HG02798 (cell line): ENCODE data around the gene KLHL13.
"Not testable (repeated sequence)": the region's sequence is repeated elsewhere in the genome, so short reads cannot be mapped to it uniquely, and the experiment has no call there.

Experiments
- ATAC-seq: cut with Tn5 transposase; IDR thresholded peaks from one replicate; pipeline ENCODE4 v1.9.1; 2021; ENCODE audit warnings: mild to moderate bottlenecking; ENCODE audit not compliant: unreplicated experiment, poor library complexity

The KLHL13 gene

DNA sequence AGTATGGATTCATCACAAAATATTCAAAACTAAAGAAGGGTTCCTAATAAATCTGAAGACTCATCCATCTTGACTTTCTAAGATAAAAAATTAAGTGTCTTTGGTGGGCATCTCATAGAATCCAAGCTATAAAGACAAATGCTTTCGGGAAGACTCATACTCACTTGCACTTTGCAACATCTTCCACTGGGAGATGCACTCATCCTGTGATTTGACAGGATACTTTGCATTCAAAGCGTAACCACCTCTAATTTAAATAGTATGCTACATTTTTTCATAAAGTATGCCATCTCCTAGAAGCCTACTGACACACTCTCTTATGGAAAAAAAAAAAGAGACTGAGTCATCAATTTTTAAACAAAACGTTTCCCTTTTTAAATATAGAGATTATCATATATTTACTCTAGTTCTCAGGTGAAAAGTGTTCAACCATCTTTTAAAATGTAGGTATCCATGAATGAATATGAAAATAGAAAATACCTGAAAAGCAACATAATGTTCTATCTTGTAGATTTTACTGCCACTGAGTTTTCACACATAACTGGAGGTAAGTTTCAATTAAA, 119.6 kb downstream of the KLHL13 start:
- no peak for ATAC-seq

DNA sequence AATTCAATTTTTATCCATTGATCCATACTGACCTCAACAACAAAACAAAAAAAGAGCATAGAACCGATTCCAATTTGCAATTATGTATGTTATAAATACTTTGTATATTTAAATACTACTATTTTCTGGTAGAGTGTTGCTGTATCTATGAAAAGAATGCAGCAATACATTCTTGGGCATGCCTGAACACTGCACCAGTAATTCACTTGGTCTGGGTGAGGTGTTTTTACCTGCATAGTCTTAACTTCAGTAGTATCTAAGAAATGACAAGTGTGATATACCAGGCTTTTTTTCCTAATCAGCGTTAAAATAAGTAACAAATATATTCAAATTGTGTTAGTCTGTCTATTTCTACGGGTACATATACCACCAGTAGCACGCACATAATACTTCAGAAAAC, 120.2 kb downstream of the KLHL13 start:
- no peak for ATAC-seq

DNA sequence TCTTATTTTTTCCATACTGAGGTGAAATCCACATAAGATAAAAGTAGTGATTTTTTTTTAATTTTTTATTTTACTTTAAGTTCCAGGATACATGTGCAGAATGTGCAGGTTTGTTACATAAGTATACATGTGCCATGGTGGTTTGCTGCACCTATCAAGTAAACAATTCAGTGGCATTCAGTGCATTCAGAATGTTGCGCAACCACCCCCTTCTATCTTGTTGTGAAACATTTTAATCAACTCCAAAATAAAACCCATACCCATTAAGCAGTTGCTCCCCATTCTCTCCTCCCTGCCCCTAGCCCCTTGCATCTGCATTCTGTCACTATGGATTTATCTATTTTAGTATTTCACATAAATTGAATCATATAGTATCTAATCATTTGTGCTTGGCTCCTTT, 121.2 kb downstream of the KLHL13 start:
- ATAC-seq = no peak

DNA sequence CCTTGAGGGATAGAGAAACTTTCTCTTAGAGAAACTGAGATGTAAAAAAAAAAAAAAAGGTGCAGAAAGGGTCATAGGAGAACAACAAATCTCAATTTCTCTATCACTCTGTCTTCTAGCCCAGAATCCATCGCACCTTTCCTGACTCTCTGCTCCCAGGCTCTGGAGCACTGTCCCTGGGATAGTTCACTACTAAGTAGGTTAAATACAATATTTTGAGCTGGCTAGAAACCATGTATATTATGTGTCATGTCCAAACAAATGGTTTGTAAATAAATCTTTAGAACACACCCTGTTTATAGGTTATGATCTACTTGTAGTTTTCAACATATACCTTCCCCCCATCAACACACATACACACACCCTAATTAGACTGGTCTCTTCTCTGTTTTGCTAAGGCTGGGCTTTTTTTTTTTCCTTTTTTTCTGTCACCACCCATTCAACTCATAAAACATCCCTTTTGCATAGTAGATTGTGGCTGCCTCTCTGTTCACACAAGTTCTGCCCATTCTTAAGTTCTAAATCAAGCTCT, 124.4 kb downstream of the KLHL13 start:
- ATAC-seq = no peak

DNA sequence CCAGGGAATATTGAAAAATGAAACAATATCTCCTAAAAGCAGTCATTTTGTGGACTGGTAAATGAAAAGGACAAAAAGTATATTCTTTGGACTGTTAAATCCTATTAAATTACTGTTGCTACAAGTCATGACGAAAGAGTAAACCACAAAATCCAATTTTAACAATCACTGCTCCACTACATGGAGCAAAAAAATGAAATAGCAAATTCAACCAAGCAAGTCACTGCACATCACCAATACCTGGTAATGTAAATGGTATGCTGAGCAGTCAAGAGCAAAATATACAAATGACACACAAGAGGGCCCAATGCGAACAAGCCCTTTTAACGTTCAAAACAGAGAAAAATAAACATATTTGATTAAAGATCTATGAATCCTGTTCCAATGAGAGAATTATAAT, 126.2 kb downstream of the KLHL13 start:
- ATAC-seq = no peak

DNA sequence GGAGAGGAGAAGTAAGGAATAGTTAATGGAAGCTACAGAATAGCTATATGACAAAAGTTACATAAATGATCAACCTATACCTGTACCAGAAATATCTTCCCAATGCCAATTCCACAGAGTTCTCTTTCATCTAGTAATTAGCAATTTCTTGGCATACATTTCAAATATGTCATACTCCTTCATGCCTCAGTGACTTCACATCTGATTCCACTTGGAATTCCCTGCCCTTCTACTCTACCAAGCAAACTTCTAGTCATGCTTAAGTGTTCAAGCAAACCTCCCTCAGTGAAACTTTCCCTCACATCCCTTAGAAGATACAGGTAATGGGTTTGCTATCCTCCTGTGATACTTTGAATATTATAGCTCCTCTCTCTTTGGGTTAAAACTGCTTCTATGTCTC, 127.1 kb downstream of the KLHL13 start:
- ATAC-seq = no peak

DNA sequence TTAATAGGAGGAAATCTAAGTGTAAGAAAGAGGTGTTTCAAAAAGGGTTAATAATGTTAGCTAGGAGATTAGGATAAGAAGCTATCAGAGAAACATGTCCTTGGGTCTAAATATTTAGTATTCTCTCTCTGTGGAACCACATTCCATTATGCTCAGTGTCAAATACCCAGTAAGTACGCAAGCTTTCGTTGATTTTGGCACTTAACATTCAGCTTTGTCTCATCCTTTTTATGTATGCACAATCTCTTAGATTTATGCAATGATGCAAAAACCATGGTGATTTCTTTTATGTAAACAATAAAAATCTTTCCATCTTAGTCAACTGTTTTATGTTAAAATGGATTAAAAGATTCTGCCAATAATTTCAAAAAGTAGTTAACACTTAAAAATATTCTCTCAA, 129.2 kb downstream of the KLHL13 start:
- no peak for ATAC-seq

DNA sequence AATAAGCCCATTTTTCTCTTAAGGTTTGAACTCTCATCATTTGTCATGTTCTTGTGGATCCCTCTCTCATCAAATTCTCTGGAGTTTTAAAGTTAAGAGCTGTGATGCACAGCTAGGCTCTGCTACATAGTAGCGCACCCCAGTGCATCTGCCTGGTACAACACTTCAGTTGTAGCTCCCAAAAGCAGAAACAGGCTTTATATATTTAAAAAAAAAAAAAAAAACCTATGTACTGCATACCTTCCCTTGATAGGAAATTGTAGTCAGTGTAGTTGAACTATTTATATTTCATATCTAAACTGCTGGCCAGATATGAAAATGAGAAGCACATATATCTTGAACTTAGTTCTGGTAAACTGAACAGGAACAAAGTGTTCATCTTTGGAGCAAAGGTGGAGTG, 131.4 kb downstream of the KLHL13 start:
- no peak for ATAC-seq

DNA sequence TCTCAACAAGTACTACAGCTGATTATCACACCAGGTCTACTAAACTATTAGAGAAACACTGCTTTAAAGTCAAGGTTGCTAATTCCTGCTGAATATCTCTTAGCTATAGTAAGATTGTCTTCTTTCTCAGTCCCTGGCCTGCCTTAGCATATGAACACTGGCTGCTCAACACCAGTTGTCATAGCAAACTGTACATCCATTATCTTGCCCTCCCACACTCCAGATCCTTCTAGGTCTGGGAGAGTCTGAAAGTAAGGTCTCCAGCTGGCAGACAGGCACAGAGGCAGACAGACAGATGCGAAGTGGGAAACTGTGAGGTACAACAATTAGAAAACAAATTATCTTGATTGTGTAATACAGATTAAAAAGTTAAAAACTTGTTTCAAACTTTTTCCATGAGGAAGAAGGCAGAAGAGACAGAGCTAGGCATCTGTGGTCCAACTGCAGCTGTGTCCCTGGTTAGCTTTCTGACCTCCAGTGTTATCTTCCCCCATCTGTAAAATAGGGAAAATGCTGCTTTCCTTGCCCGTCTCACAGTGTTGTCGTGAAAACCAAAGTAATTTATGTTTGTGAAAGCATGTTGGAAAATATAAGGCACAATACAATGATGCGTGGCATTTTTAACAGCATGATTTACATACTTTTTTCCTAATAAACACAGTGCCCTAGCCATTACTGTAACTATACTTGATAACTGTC, 133.8 kb downstream of the KLHL13 start:
- no peak for ATAC-seq

DNA sequence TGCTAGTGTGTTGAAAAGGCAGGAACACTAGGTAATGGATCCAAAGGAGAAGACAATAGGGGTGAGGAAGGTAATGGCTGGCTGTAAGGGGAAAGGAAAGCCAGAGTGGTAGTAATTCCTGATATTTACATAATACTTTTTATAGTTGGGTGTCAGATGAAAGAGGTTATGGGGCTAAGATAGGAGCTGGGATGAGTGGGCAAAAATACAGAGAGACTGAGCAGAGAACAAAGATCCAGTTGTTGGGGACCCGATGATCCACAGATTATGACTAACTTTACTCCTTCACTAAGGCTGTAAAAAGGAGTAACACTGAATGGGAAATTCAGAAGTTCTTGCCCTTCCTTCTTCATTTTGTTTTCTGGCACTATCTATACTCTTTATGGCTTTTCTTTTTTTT, 138.2 kb downstream of the KLHL13 start:
- no peak for ATAC-seq

DNA sequence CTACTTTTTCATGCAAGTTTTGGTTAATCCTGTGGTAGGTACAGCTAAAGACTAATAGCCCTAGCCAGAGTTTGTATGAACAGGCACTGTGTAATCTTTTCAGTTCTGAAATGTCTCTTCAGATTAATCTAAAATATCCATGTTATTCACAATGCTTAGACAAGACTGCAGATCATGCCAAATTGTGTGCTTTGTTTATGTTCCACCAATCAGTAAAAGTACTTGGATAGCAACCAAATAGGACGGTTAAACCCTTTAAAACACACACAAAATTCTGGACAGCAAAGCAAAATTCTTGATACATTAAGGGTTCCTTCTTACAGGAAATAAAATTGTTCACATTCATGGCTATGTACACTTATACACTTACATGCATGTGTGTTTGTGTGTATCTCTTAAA, 139.1 kb downstream of the KLHL13 start:
- no peak for ATAC-seq

DNA sequence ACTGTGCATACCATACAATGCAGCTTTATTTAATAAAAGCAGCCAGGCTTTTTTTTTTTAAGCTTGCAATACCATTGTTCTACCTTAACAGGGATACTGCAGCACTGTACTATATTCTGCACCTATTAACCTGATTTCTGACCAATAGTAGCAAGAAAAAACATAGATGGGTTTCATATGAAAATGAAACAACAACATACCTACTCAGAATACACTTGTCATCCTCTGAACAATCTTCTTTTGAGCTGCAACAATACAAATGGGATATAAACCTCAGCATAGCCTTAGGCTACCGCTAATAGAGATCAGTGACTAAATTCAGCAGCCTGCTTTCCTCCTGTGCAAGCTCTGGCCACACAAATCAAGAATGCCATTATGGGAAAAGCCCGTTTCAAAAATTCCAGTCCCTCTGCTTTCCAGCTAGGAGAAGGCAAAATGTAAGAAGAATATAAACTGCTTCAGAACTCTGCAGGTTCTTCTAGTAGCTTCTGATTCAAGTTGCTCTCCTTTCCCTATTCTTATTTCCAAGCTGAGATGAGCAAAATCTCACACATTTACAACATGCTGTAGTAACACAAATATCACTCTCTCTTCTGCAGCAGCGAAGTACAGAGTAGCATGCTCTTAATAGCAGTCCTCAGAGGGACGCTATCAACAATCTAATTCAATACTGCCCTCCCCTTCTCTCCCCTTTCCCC, 143.4 kb downstream of the KLHL13 start:
- ATAC-seq = no peak

DNA sequence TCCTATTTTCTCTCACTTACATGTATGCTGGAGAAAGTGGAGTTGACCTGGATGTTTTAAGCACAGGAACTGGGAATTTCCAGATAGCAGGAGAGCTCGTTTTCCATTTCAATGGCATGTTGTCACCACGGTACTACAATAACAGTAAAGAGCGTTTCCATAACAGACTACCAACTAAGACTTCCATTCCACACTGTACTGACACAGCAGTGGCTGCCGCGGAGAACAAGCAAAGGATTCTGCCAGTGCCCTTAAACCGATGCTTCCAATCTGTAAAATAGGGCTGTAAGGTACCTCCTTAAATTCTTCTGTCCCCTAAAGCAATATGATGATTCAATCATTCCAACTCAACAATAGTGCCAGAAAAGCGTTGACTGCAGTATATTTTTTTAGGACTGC, 143.9 kb downstream of the KLHL13 start:
- no peak for ATAC-seq

DNA sequence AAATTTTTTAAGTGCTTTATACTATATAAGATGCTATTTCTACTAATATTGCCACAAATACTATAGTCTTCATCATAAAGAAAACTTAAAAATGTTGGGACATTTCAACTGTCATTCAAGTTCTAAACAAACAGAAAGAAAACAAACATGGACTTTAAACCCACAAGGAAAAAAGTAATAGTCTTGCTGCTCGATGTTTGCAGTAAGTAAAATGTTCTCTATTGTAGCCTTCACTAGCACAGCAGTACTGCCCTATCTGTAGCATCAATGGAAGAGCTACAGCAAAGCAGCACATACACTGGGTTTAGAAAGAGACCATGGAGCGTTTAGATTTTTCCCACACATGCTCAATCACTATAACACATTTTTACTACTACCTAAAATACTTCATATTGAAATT, 146.8 kb downstream of the KLHL13 start:
- ATAC-seq = no peak

DNA sequence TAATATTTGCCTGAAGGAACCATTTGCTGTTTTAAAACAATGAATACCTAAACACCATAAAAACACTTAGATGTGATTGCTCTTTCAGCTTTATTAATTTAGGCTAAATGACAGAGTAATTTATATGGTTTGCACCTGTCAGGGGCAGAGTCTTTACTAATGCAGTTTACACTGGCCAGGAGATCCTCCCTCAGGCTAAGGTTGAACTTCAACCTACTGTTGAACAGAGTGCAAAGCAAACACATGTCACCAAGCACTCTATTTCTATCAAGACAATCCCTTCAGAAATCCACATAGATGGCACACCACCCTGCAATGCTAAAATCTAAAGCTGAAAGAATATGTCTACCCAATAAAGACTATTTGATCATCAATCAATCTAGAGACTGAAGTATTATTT, 147.3 kb downstream of the KLHL13 start:
- no peak for ATAC-seq

DNA sequence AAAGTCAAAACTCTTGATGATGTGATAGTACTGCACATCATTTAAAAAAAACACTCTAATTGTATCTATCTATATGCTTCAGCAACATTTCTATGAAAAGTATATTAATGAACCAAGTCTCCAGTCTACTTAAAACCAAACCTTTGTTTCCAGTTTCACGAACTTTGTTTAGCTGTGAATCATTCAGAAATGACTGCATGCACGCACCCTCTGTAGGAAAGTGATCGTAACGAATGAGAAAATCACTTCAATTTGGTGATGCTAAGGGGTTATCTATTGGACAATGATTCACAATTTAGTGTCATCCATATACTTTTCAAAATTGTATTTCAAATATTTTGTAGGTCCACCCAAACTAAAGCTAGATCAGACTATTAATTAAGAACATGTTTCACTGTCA, 157.6 kb downstream of the KLHL13 start:
- ATAC-seq = no peak

DNA sequence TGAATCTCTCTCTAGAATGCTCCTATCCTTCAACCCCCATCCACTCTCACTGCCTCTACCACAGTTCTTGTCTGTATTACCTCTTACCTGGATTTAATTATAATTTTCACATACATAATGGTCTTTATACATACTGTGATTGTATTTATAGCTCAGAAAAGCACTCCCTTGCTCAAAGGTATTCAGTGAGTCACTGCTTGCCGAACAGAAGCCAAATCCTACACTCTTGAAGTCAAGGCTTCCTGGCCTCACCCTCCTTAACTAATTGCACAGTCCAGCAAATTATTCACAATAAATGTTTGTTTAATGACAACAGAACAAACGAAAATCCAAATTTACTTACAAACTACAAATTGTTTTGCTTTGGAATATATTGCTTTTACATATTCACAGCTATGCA, 159.5 kb downstream of the KLHL13 start:
- no peak for ATAC-seq

DNA sequence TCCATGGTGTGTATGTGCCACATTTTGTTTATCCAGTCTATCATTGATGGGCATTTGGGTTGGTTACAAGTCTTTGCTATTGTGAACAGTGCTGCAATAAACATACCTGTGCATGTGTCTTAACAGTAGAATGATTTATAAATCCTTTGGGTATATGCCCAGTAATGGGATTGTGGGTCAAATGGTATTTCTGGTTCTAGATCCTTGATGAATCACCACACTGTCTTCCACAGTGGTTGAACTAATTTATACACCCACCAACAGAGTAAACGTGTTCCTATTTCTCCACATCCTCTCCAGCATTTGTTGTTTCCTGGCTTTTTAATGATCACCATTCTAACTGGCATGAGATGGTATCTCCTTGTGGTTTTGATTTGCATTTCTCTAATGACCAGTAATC, 177.3 kb downstream of the KLHL13 start:
- ATAC-seq = not testable (repeated sequence)

DNA sequence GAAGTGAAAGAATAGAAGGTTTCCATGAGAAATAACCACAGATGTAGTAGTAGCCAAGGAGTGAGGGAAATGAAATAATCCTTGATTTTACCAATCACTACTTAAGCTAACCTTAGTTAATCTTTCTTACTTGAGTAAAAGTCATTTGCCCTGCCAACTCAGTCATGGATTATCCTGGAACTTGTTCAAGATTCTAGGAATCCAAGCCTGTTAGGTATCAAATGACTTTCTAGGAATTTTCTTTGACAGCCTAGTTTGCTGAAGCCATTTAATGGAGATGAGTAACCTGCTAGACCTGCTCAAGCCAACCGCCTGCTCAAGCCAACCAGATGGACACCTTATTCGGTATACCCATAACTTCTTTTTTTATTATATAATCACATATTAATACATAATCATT, 180.5 kb downstream of the KLHL13 start:
- no peak for ATAC-seq

DNA sequence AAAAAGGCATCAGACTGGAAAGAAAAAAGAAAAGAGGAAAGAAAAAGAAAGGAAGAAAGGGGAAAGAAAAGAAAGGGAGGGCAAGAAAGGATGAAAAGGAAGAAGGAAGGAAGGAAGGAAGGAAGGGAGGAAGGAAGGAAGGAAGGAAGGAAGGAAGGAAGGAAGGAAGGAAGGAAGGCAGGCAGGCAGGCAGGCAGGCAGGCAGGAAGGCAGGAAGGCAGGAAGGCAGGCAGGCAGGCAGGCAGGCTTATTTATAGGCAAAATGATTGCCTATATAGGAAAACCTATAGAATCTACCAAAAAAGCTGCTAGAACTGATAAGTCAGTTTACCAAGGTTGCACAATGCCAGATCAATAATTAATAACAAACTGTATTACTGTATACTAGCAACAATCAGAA, 186.5 kb downstream of the KLHL13 start:
- not testable (repeated sequence) for ATAC-seq

DNA sequence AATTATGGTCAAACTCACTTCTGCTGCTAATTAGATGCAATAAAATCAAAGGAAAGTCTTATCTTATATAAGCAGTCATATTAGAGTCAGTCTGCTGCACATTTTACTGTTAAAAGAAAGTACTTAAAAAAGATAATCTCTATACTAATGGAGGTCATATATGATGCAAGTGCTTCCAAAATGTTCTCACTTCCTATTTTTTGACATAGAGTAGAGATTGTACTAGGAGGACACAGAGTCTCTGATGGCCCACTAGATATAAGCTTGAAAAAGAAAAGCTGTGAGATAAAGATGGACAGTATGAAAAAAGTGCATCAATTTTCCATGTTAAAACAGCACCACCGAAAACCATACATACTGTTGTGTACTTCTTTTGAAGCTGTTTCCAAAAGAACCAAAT, 196.9 kb downstream of the KLHL13 start:
- ATAC-seq = no peak

DNA sequence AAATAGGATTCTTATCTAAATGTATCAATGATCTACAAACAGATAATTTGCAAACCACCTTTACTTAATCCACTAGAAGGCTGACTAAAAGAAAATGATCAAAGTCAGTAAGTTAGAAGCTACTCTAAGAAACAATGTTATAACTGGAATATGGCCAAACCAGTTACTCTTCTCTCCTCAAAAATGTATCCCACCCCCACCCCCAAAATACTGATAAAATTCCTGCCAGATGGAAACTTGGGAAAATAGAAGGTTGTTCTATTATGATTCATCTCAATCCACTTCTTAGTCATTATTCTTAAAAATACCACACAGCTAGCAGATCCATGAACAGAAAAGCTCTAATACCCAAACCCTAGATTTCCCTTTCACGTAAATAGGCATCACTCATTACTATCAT, 206.4 kb downstream of the KLHL13 start:
- no peak for ATAC-seq
